ENCODE results near the gene RNASE7.

The RNASE7 gene

GRCh38 chr14:21069388-21070082 is 27.4 kb downstream of the RNASE7 start:
- peak; percentile 46 for DNase-seq

DNA sequence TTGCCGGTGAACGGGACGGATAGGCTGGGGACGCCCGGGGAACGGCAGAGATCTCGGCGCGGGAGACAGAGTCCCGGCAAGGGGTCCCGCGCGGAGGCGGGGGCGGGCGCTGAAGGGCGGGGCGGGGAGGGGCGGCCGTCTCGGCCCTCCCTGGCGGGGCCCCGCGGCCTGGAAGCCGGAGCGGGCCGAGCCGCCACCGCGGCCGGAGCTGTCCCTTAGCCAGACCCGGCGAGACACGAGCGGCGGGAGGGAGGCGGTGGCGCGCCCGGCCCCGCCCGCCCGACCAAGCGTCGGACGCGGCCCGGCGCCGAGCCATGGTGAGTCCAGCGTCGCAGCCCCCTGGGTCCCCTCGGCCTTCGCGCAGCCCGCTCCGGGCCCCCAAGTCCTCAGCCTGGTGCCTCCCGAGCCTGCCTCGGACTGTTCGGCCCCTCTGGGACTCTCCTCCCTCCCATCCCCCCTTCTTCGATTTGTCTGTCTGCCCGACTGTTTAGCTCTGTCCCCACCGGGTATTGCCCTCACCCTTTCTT is 28.0 kb downstream of the RNASE7 start, which contains the start of gene ARHGEF40:
Gene ARHGEF40, plus strand, starts transcription at position 222 of the 527 bp plus-strand sequence. Its CDS starts 93 bp downstream, at position 315.
- peak; percentile 46 for DNase-seq

DNA sequence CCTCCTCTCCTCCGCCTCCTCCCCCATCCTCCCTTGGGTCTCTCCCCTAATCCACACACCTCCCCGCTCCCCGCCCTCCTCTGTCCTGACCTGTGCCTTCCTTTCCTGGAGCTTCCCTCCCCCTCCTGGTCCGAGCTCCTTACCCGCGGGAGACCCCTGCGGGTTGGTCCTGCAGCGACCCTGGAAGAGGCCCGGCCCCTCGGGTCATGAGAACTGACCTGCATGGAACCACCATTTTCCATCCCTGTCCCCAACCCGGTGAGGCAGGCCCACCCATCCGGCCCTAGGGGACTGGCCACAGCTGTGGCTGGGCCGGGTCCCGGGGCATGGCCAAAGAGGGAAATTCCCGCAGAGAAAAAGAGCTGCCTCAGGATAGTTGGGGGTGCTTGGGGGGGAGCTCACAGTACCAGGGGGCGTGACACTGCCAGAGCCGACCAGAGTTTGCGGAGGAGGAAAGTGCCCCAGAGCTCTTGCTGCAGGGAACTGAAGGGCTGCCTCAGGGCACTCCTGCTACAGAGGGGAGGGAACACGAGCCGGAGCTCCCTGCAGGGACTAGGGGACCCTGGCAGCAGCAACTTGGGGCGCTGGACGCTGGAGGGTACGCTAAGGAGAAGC is 28.6 kb downstream of the RNASE7 start:
- peak; percentile 56 for DNase-seq

DNA sequence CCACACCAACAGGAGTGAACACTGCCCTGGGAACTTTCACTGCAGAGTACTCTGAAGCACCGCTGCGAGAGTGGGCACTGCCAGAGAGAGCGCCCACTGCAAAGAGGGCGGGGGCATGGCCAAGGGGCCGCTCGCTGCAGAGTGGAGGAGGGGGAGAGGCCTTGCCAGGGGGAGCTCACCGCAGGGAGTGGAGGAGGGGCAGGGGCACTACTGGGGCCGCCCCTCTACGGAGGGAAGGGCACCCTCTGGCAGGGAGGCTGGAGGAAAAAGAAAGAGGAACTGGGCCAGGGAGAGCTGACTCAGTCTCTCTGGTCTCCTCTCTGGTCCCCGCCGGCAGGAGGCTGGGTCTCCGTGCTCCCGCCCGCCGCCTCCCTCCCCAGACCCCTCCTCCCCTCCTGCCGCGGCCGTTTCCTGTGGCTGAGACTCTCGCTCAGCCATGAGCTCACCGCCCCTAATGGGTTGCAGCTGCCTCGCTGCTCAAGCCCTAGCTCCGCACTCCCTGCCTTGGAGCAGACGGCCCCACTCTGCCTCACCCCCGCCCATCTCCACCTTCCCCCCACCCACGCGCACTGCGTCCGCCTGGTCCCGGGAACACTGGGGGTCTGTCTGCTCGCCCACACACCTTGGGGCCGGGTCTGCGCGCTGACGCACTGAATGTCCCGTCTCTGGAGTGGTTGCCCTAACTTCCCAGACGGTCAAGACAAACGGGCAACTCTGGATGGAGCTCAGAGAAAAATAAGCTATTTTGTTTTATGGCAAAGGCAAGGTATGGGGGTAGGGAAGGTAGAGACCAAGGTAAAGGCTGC is 29.3 kb downstream of the RNASE7 start:
- DNase-seq, result peak; percentile 84

DNA sequence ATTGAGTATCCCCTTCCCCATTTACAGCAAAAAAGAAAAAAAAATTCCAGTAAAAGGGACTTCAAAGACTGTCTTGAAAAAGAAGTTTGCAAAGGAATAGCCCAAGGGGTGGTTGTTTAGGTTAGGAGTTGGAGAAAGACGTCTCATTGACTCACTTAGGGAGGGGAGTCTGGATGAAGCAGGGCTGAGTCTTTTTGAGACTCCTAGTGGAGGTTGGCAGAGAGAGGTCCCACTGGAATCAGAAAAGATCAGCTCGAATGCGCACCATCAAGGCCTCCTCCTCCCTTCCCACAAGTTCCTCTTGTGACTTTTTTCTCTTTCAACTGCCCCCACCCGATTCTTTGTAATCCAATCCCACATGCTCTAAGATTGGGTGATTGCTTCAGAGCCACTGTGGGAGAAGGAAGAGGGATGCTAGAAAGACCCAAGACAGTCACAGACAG is 29.9 kb downstream of the RNASE7 start:
- DNase-seq, result no peak

GRCh38 chr14:21072781-21073339 is 30.7 kb downstream of the RNASE7 start:
- no peak for DNase-seq

DNA sequence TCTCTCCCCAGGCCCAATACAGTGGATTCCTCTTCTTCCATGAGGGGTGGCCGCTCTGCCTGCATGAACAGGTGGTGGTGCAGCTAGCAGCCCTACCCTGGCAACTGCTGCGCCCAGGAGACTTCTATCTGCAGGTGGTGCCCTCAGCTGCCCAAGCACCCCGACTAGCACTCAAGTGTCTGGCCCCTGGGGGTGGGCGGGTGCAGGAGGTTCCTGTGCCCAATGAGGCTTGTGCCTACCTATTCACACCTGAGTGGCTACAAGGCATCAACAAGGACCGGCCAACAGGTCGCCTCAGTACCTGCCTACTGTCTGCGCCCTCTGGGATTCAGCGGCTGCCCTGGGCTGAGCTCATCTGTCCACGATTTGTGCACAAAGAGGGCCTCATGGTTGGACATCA is 31.8 kb downstream of the RNASE7 start:
- DNase-seq, result no peak

- no peak for DNase-seq
Observed at GRCh38 chr14:21074398-21075272, 32.5 kb downstream of the RNASE7 start.

- no peak for DNase-seq
Observed at GRCh38 chr14:21075719-21076437, 33.7 kb downstream of the RNASE7 start.

- DNase-seq, result no peak
Observed at GRCh38 chr14:21077672-21078071, 35.5 kb downstream of the RNASE7 start.

DNA sequence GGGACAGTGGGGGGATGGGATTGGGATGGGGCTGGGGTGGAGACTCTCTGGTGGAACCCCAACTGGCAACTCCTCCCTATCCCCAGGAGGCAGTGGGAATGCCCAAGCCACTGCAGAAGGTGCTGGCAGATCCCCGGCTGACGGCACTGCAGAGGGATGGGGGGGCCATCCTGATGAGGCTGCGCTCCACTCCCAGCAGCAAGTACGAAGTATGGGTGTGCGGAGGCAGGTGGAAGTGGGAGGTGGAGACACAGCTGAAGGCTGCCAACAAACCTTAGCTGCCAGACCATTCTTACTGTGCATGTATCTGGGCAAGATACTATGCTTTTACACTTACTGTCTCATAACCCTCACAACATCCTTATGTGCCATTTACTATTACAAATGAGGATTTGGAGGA is 36.1 kb downstream of the RNASE7 start:
- DNase-seq, result no peak

DNA sequence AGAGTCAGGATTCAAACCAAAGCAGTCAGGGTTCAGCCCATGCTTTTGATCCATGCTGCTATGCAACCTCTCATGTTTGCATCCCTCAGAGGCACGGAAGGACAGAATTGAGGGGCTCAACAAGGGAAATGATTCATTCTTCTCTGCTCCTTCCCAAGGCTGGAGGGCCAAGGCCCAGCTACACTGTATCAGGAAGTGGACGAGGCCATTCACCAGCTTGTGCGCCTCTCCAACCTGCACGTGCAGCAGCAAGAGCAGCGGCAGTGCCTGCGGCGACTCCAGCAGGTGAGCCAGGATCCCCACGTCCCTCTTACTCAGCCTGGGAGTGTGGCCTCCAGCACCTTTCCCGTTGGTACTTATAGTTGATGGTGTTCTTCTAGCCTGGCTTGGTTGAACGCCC is 36.6 kb downstream of the RNASE7 start:
- no peak for DNase-seq

- DNase-seq, result no peak
Observed at GRCh38 chr14:21081521-21082142, 39.5 kb downstream of the RNASE7 start.

- no peak for DNase-seq
Observed at GRCh38 chr14:21083565-21084325, 41.6 kb downstream of the RNASE7 start.

- no peak for DNase-seq
Observed at GRCh38 chr14:21084396-21084795, 42.2 kb downstream of the RNASE7 start.

DNA sequence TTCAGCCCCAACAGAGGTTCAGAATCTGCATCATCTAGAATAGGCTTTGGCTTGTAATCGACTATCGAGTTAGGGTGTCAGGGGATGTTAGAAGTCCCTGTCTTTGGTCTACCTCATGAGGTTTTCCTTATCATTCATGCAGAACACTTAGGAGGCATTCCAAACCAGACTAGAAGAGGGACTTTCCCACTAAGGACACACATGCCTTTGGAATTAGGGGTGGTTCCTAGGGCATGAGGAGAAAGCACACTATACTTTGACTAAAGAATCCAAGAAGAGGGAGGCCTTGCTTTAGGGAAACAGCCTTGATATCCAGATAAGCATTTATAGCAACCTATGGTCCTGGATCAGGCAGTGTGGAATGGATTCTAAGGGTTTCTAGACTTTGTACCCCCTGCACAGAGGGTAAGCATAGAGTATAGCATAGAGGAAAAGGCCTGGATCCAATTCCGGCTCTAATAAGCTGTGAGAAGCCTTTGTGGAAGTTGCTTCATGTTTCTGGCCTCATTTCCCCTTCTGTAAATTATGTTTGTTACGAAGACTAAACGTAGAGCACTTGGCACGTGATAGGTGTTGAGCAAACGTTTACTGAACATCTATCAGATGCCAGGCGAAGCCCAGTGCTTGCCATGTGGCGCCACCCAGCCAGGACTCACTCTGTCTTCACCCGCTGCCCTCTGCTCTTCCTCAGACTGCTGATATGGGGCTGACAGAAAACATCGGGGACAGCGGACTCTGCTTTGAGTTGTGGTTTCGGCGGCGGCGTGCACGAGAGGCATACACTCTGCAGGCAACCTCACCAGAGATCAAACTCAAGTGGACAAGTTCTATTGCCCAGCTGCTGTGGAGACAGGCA is 43.1 kb downstream of the RNASE7 start:
- DNase-seq, result no peak

GRCh38 chr14:21086908-21087293 is 44.7 kb downstream of the RNASE7 start:
- no peak for DNase-seq

DNA sequence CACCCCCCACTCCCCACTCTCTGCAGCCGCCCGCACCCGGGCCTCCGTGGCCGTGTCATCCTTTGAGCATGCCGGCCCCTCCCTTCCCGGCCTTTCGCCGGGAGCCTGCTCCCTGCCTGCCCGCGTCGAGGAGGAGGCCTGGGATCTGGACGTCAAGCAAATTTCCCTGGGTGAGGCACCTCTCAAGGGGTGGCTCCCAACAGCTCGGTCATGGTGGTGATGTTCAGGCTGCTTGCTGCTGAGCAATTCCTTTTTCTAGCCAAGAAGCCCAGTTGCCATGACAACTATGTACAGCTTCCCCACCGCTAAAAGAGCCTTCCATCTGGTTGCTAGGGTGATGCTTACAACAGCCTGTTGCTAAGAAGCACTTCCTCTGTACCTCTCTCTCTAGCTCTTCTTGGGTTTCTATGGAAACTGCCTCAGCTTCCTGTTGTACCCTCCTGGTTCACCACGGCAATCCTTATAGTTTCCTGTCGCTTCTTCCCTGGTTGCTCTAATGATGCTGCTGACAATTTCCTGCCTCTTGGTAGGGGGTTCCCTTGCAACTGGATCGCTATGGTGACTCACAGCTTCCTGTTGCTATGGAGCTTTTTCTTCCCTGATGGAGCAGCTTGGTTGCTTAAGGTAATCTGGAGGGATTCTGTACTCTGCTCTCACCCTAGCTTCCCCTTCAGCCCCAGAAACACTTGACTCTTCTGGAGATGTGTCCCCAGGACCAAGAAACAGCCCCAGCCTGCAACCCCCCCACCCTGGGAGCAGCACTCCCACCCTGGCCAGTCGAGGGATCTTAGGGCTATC is 45.3 kb downstream of the RNASE7 start:
- peak; percentile 71 for DNase-seq
